HG03442 (cell line): ENCODE measurements around the gene MRPS2.

Experiments used
- ATAC-seq: cut with Tn5 transposase; IDR thresholded peaks from one replicate; pipeline ENCODE4 v1.9.1; 2021; ENCODE audit warnings: mild to moderate bottlenecking, moderate library complexity; ENCODE audit not compliant: unreplicated experiment

The MRPS2 gene

DNA sequence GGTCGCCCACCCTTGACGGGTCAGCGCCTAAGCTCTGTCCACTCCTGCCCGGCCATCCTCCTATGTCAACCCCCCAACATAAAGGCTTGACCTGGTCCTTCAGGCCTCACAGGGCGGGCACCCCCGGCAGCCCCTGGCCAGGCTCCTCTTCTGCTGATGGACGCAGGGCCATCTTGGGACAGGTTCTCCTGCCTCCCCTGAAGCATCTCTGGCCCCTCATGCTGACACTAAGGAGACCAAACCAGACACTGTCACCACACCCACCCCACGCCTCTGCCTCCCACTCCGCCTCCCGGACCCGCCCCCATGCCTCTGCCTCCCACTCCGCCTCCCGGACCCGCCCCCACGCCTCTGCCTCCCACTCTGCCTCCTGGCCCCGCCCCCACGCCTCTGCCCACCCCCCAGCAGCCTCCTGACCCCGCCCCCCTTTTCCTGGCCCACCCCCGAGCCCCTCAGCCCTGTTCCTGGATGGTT lies 52.3 kb downstream of the MRPS2 start:
- ATAC-seq: no peak
